ENCODE results near the gene FUT6.

GRCh38 chr19:5825178-5825577, 14.3 kb downstream of the FUT6 start:
- no peak for TF ChIP-seq CTCF (conservative IDR thresholded peaks at IDR 0.05; ENCODE audit: low read depth, low read length)
- no peak for TF ChIP-seq EZH2 (IDR thresholded peaks at IDR 0.05; ENCODE audit: borderline replicate concordance, low read depth, low read length, poor library complexity, severe bottlenecking)

Data from A673 (cell line).